ENCODE data around the gene CFLAR.

- TF ChIP-seq CTCF (IDR thresholded peaks at IDR 0.05) (no peak), EZH2 (IDR thresholded peaks at IDR 0.05) (no peak), EZH2phosphoT487 (IDR thresholded peaks at IDR 0.05) (no peak)
These were observed 19.4 kb downstream of the CFLAR start for GRCh38 chr2:201135386-201135785.
